ENCODE data around the gene LEKR1. TPM values are rescaled to one million over a fixed set of nuclear protein-coding genes. Genes with fewer than 3 reads are reported as not detected.

LEKR1 gene
- total RNA-seq: under 1 TPM; 0.68 to 0.81 TPM

DNA sequence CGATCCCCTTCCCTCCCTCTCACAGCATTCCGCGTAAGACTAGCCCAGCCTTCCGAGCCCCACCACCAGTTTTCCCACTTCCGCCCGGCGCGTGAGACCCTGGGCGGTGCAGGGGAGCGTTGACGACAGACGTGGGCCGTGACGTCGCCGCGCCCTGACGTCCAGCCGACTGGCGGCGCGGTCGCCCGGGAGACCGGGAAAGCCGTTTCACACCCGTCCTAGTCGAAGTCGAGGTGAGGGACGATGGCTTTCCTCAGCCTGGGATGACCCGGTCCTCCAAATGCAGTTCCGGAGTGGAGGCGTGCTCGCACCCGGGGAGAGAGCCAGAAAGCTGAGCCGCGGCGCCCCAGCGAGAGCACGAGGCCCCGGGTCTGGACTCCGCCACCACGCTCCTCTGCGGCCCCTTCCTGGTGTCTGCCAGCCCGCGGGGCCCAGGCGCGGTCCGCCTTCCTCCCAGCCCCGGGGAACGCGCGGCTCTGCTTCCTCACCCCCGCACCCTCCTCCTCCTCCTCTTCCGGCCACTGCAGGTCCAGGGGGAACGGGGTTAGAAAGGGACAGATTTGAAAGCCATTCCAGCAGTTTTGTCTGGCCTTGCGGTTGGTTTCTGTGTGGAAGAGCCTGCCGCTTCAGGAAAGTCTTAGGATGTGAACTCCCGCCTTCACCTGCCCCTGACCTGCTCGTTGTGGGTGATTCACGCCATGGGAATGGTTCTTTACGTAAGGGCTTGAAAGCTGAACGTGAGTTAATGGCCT, at the start of gene LEKR1:
TSS of gene LEKR1 (plus strand) at position 210 of the 752 bp plus-strand sequence. CDS start 2,977 bp downstream, outside the sequence.
- H3K9me3 Mint-ChIP-seq (ENCODE audit: insufficient read depth): peaks cover 4% of the 10 kb centered on the region
- ChIA-PET CTCF (no interaction called here), POLR2A (interaction anchor here (0.7 to 2.3 kb wide), 4 partner anchors 9 to 334 kb away, joined by 3 to 14 read pairs (median 6); partner anchors contain the start of gene CCNL1)
- H3K4me3 Mint-ChIP-seq: peak within 1 kb of the TSS; percentile 93
- DNase-seq: peak; percentile 66
- H3K4me1 Mint-ChIP-seq (ENCODE audit: low read depth): peaks cover 45% of the 10 kb centered on the region
- ATAC-seq: peak; percentile 84
- no peaks in the 10 kb centered on the region for H3K27me3 Mint-ChIP-seq (ENCODE audit: low read depth)
- H3K27ac Mint-ChIP-seq: peak within 1 kb of the TSS; percentile 99
- peaks cover 14% of the 10 kb centered on the region for H3K36me3 Mint-ChIP-seq (ENCODE audit: low read depth)

DNA sequence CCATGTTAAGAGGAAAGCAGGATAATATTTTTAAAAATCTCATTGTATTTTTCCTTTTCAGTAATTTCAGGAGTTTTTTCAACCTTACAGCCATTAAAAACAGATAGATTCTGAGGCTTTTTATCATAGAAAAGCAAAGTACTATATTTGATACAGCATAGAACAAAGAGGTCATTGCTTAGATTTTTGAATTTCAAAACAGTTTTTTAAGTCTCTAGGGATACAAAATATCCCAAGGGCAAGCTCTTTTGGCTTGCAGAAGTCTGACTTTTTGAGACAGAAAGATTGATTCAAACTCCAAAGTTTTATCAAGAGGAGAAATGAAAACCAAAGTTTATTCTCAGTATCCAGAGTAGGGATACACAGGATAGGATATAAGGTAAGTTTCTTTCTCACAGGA, 49.3 kb upstream of the LEKR1 start:
- peaks cover 3% of the 10 kb centered on the region for H3K4me1 Mint-ChIP-seq (ENCODE audit: low read depth)
- H3K27me3 Mint-ChIP-seq (ENCODE audit: low read depth): peaks cover 10% of the 10 kb centered on the region
- no peak overlapping the region for H3K4me3 Mint-ChIP-seq
- DNase-seq (no peak), ATAC-seq (no peak)
- no peaks in the 10 kb centered on the region for H3K9me3 Mint-ChIP-seq (ENCODE audit: insufficient read depth)
- ChIA-PET CTCF (interaction anchor here (1.0 kb wide), 1 partner anchor 8 kb away, joined by 3 read pairs; no protein-coding TSS in a partner anchor), POLR2A (interaction anchor here (1.0 kb wide), 1 partner anchor 40 kb away, joined by 3 read pairs; no protein-coding TSS in a partner anchor)
- no peak overlapping the region for H3K27ac Mint-ChIP-seq
- H3K36me3 Mint-ChIP-seq (ENCODE audit: low read depth): no peaks in the 10 kb centered on the region

DNA sequence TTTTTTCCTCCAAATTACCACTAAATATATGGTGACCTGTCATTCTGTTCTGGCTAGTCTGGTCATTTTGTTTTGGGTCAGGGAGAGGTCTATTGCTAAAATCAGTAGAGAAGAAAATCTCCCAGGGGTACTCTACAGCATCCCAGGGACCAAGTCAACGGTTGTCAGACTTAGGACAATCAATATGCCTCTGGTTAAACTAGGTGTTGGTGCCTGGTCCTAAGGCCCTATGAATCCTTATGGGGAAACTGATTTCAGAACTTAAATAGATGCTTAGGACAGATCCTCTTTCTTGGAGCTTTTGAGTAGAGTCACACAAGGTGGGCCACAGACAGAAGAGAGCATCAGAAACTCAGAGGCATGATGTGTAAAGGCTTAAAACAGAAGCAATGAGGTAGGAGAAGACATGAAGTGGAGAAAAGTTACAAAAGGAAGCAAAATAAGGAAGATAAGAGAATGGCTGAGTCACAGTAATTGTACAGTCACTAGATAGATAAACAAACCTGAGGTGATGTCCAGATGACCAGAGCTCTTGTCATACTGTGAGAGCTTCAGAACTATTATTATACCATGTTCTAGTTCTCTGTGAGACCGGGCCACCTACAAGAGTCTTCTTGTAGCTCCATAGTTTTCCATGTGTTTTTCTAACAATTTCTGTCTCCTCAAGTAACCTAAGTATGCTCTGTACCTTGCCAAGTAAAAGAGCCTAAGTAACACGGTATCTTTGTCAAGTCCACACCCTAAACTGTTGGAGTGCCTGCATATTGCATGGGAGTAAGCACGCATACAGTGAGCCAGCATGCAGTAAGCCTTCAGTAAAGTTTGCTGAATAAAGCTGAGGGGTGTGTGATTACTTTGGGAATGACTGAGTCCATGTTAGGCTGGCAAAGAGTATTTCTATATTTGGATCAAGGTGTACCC, 44.6 kb upstream of the LEKR1 start:
- DNase-seq (no peak), ATAC-seq (no peak)
- H3K9me3 Mint-ChIP-seq (ENCODE audit: insufficient read depth): no peaks in the 10 kb centered on the region
- POLR2A ChIA-PET: no interaction called here
- H3K4me3 Mint-ChIP-seq: no peak overlapping the region
- CTCF ChIA-PET: no interaction called here
- H3K36me3 Mint-ChIP-seq (ENCODE audit: low read depth): no peaks in the 10 kb centered on the region
- H3K27me3 Mint-ChIP-seq (ENCODE audit: low read depth): peaks cover 8% of the 10 kb centered on the region
- H3K27ac Mint-ChIP-seq: no peak overlapping the region
- peaks cover 12% of the 10 kb centered on the region for H3K4me1 Mint-ChIP-seq (ENCODE audit: low read depth)

DNA sequence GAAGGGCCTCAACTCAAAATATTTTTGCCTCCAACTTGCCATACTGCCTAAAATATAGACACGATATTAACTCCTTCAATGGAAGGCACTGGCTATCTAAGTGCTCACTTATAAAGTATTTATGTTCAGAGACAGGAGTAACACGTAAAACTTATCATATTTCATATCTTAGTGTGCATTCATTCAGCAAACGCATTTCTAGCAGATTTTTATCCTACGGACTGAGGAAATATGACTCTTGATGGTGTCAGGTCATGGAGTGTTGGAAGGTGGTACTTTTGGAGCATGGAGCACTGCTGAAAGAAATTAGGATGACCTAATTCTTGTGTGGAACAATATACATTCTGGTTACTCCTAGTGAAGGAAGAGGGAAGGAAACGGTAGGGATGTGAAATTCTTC, 43.8 kb upstream of the LEKR1 start:
- H3K9me3 Mint-ChIP-seq (ENCODE audit: insufficient read depth): no peaks in the 10 kb centered on the region
- H3K27ac Mint-ChIP-seq: no peak overlapping the region
- ChIA-PET CTCF (no interaction called here), POLR2A (no interaction called here)
- peaks cover 8% of the 10 kb centered on the region for H3K27me3 Mint-ChIP-seq (ENCODE audit: low read depth)
- no peak overlapping the region for H3K4me3 Mint-ChIP-seq
- DNase-seq: no peak
- H3K36me3 Mint-ChIP-seq (ENCODE audit: low read depth): no peaks in the 10 kb centered on the region
- H3K4me1 Mint-ChIP-seq (ENCODE audit: low read depth): peaks cover 18% of the 10 kb centered on the region
- no peak for ATAC-seq

DNA sequence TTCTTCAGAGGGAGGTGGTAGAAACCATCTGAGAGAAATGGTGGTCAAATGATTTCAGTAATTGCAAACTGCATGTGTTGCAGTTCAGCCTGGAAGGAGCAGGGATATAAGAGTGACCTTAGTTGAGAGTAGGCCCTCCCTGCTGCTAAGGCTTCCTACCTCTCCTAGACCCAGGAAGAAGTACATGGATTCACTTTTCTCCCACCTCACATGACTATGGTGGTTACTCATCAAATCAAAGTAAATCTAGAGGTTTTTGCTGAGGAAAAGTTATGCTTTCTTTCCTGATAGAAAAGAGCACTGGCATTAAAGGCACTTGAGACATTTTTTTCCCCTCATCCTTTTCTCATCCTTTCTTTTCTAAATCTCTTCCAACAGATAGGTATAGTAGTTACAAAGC, 43.2 kb upstream of the LEKR1 start:
- CTCF ChIA-PET: no interaction called here
- no peak for DNase-seq
- Mint-ChIP-seq H3K36me3 (ENCODE audit: low read depth) (no peaks in the 10 kb centered on the region), H3K27me3 (ENCODE audit: low read depth) (peaks cover 4% of the 10 kb centered on the region), H3K27ac (no peak overlapping the region), H3K4me1 (ENCODE audit: low read depth) (peaks cover 24% of the 10 kb centered on the region), H3K4me3 (no peak overlapping the region), H3K9me3 (ENCODE audit: insufficient read depth) (no peaks in the 10 kb centered on the region)
- no peak for ATAC-seq
- POLR2A ChIA-PET: interaction anchor here (0.6 kb wide), 1 partner anchor 455 kb away, joined by 3 read pairs; no protein-coding TSS in a partner anchor

DNA sequence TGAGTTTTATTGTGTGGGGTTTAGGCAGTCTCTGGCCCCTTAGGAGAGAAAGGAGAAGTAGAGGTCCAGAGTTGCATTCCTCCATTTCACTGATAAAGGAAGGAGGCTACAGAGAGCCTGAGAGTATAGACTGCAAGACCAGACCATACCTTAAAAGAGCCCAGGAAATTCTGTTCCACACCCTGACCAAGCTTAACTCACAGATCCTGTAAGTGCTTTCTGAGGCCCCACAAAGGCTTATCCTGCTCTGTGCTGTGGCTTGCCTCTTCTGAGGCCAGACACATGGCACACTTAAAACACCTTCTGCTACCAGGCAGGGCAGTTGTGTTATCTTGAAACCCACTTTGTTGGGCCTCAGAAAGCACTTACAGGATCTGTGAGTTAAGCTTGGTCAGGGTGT, 39.2 kb upstream of the LEKR1 start:
- Mint-ChIP-seq H3K27me3 (ENCODE audit: low read depth) (no peaks in the 10 kb centered on the region), H3K9me3 (ENCODE audit: insufficient read depth) (no peaks in the 10 kb centered on the region), H3K4me1 (ENCODE audit: low read depth) (peaks cover 35% of the 10 kb centered on the region), H3K27ac (peak overlapping the region; percentile 52), H3K4me3 (no peak overlapping the region), H3K36me3 (ENCODE audit: low read depth) (no peaks in the 10 kb centered on the region)
- POLR2A ChIA-PET: no interaction called here
- peak; percentile 28 for DNase-seq
- peak; percentile 77 for ATAC-seq
- CTCF ChIA-PET: no interaction called here

DNA sequence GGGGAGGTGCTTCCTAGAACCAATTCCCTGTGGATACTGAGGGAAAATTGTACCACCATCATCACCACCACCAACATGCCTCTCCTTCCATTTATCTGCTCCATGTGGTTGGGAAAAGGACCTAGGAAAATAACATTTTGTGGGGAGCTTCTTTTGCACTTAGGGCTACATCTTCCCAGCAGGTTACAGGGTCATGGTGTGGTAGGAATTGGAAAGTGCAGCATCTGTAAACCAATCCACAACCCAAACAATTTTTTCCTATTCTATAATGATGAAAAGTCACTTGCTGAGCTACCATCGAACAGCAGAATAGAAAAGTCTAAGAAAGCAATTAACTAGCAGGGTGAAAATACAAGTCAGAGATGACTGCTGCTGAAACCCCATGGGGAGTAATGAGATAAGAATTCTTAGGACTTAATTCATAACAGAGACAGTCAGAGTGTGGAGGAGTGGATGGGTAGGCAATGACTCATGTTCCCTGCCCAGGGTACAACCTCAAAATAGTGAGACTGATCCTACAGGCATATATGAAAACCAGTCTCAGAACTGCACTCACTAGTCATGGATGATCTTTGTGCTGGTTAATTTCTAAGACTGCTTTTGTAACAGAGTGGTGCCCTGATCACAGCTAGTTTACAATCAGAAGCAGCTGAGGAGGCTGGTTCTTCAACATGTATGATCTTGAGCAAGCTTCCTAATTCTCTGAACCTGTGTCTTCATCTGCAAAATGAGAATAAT, 38.1 kb upstream of the LEKR1 start:
- Mint-ChIP-seq H3K4me1 (ENCODE audit: low read depth) (peaks cover 46% of the 10 kb centered on the region), H3K36me3 (ENCODE audit: low read depth) (no peaks in the 10 kb centered on the region), H3K27me3 (ENCODE audit: low read depth) (no peaks in the 10 kb centered on the region), H3K9me3 (ENCODE audit: insufficient read depth) (no peaks in the 10 kb centered on the region), H3K4me3 (no peak overlapping the region), H3K27ac (no peak overlapping the region)
- ChIA-PET POLR2A (no interaction called here), CTCF (interaction anchor here (1.2 kb wide), 1 partner anchor 278 kb away, joined by 3 read pairs; no protein-coding TSS in a partner anchor)
- no peak for ATAC-seq
- no peak for DNase-seq

DNA sequence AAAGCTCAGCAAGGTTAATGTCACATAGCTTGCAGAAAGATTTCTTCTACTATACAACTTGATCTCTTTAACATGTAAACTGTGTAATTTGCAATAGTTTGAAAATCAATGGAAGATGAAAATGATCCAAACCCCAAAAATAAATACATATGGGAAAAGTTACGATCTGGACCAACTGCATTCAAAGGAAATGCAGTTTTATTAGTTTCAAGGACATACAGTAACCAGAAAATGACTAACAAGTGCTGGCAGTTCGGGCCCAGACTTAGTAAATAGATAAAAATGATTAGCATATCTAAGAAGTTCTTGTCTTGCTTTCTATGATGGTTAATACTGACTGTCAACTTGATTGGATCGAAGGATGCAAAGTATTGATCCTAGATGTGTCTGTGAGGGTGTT, 37.3 kb upstream of the LEKR1 start:
- H3K27me3 Mint-ChIP-seq (ENCODE audit: low read depth): no peaks in the 10 kb centered on the region
- DNase-seq (no peak), ATAC-seq (no peak)
- POLR2A ChIA-PET: no interaction called here
- peaks cover 3% of the 10 kb centered on the region for H3K36me3 Mint-ChIP-seq (ENCODE audit: low read depth)
- CTCF ChIA-PET: interaction anchor here (1.2 kb wide), 1 partner anchor 277 kb away, joined by 3 read pairs; no protein-coding TSS in a partner anchor
- no peak overlapping the region for H3K4me3 Mint-ChIP-seq
- H3K27ac Mint-ChIP-seq: no peak overlapping the region
- peaks cover 49% of the 10 kb centered on the region for H3K4me1 Mint-ChIP-seq (ENCODE audit: low read depth)
- H3K9me3 Mint-ChIP-seq (ENCODE audit: insufficient read depth): no peaks in the 10 kb centered on the region

DNA sequence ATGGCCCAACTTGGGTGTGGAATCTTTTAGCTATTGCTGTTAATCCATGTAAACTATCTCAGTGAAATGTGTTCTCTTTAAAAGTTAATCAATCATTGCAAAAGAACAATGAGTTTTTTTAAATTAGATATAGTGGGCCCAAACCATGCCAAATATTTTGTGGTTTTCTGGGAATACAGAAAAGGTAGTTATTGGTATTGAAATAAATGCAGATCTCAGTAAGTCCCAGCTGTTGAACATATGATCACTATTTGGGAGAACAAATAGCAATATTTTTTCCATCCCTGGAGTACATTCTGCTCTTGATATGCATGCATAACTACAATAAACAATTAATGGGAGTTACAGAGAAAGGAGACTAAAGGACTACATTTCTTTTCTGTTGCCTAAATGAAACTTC, 36.0 kb upstream of the LEKR1 start:
- Mint-ChIP-seq H3K4me1 (ENCODE audit: low read depth) (peaks cover 45% of the 10 kb centered on the region), H3K9me3 (ENCODE audit: insufficient read depth) (peaks cover 2% of the 10 kb centered on the region), H3K36me3 (ENCODE audit: low read depth) (peaks cover 3% of the 10 kb centered on the region), H3K27me3 (ENCODE audit: low read depth) (no peaks in the 10 kb centered on the region), H3K4me3 (no peak overlapping the region), H3K27ac (no peak overlapping the region)
- ChIA-PET CTCF (no interaction called here), POLR2A (no interaction called here)
- DNase-seq (no peak), ATAC-seq (no peak)

DNA sequence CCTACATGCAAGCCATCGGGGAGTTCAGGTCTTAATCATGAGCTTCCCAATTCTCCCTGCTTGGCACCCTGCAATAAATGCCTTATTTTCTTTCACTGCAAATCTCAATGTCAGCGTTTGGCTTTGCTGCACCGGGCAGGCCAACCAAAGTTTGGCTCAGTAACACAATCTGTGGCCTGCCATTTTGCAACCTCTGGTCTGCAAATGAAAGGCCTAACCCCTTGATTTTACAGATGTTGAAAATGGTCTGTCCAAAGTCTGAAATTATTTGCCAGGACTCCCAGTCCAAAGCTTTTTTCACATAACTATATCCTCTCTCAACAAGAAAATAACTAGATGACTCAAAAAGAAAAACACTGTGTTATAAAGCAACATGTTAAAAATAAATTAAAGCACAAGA, 34.0 kb upstream of the LEKR1 start:
- ATAC-seq (no peak), DNase-seq (no peak)
- Mint-ChIP-seq H3K9me3 (ENCODE audit: insufficient read depth) (peaks cover 5% of the 10 kb centered on the region), H3K36me3 (ENCODE audit: low read depth) (peaks cover 14% of the 10 kb centered on the region), H3K4me3 (no peak overlapping the region), H3K27me3 (ENCODE audit: low read depth) (no peaks in the 10 kb centered on the region), H3K27ac (peak overlapping the region; percentile 75), H3K4me1 (ENCODE audit: low read depth) (peaks cover 45% of the 10 kb centered on the region)
- ChIA-PET POLR2A (no interaction called here), CTCF (interaction anchor here (2.0 kb wide), 1 partner anchor 345 kb away, joined by 6 read pairs; no protein-coding TSS in a partner anchor)

DNA sequence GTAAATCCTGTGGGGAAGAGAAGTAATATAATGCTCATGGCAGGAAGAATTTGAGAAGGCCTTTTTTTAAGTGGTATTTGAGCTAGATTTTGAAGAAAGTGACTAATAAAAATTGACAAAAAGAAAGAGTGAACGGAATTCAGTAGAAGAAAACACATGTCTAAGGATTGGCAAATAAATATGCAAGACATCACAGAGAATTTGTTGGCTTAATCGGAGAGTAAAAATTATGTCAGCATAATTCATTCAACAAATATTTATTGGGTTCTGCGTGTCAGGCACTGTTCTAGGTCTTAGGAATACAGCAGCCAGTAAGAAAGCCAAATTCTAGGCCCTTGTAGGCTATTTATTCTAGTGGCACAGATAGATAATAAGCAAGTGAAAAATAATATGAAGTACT, 33.6 kb upstream of the LEKR1 start:
- Mint-ChIP-seq H3K9me3 (ENCODE audit: insufficient read depth) (peaks cover 5% of the 10 kb centered on the region), H3K4me3 (no peak overlapping the region), H3K27me3 (ENCODE audit: low read depth) (no peaks in the 10 kb centered on the region), H3K27ac (peak overlapping the region; percentile 75), H3K4me1 (ENCODE audit: low read depth) (peaks cover 41% of the 10 kb centered on the region), H3K36me3 (ENCODE audit: low read depth) (peaks cover 14% of the 10 kb centered on the region)
- ATAC-seq: no peak
- DNase-seq: no peak
- ChIA-PET CTCF (interaction anchor here (2.0 kb wide), 1 partner anchor 345 kb away, joined by 6 read pairs; no protein-coding TSS in a partner anchor), POLR2A (no interaction called here)

All from activated CD8-positive, alpha-beta T cell treated with anti-CD3 and anti-CD28 coated beads, Interleukin-2, amount 10 ng/mL, durations not matched to agents 7 days and 5 days (primary cell).